Esophagus muscularis mucosa (tissue), 4 donors: ENCODE data around the gene LGALS3BP. TPM values are rescaled to one million over a fixed set of nuclear protein-coding genes. Genes with fewer than 3 reads are reported as not detected.
"Not testable (repeated sequence)": the region's sequence is repeated elsewhere in the genome, so short reads cannot be mapped to it uniquely, and the experiment has no call there.

ENCODE experiments used
- DNase-seq: peaks from one replicate; pipeline ENCODE4 v3.0.0-alpha.2; 2017; ENCODE audit errors: extremely low spot score
- H3K27ac ChIP-seq, 4 donors: fragments of 200-600 bp; sonication (generic); replicated peaks in 1 of 4; 1 replicate in 3 of 4; 2 replicates in 1 of 4; pipeline ENCODE4 v1.5.1; 2016 to 2019; ENCODE audit warnings: mild to moderate bottlenecking in 1 of 4
- H3K27me3 ChIP-seq, 4 donors: fragments of 200-600 bp; sonication (generic); one replicate each; pipeline versions ENCODE4 v1.5.1 to v1.6.0; 2016 to 2019
- H3K36me3 ChIP-seq, 4 donors: fragments of 200-600 bp; sonication (generic); one replicate each; pipeline ENCODE4 v1.5.1; 2016 to 2019
- H3K4me1 ChIP-seq, 4 donors: fragments of 200-600 bp; sonication (generic); one replicate each; pipeline ENCODE4 v1.5.1; 2016 to 2019
- H3K4me3 ChIP-seq, 4 donors: fragments of 200-600 bp; sonication (generic); 1 replicate in 2 of 4; 2 replicates in 2 of 4; pipeline ENCODE4 v1.5.1; 2016 to 2019; ENCODE audit warnings: mild to moderate bottlenecking in 4 of 4, moderate library complexity in 1 of 4
- H3K9me3 ChIP-seq, 4 donors: fragments of 200-600 bp; sonication (generic); 1 replicate in 3 of 4; 2 replicates in 1 of 4; pipeline ENCODE4 v1.5.1; 2016 to 2019
- CTCF ChIP-seq, 3 experiments: fragments of 200-600 bp in 2 of 3; fragments of 450-650 bp in 1 of 3; sonication (generic) in 2 of 3; IDR thresholded peaks; one replicate each; pipeline ENCODE4 v1.5.1; 2017 to 2019; ENCODE audit warnings: antibody characterized with exemption in 3 of 3, mild to moderate bottlenecking in 2 of 3, moderate library complexity in 1 of 3
- EP300 ChIP-seq: sonication (generic); formaldehyde crosslinking; IDR thresholded peaks from one replicate; pipeline ENCODE4 v1.6.1; 2017; ENCODE audit warnings: antibody characterized with exemption
- POLR2A ChIP-seq: fragments of 450-650 bp; IDR thresholded peaks from one replicate; pipeline ENCODE4 v1.6.1; 2017; ENCODE audit warnings: antibody characterized with exemption, moderate library complexity, mild to moderate bottlenecking, low read depth
- POLR2AphosphoS5 ChIP-seq, 2 donors: sonication (generic); formaldehyde crosslinking; IDR thresholded peaks; one replicate each; pipeline ENCODE4 v1.6.1; 2017; ENCODE audit warnings: antibody characterized with exemption in 2 of 2
- WGBS: methylation state at CpG from one replicate; pipeline ENCODE4 v1.1.5; 2018; 5-methylcytosine and 5-hydroxymethylcytosine counted together
- intact Hi-C: fragments of 100-400 bp; cut with DNase I; formaldehyde crosslinking; loops from one replicate; pipeline ENCODE4 v1.15.1; 2023
- total RNA-seq, 4 donors: library from RNA; depleted of rRNA; stranded (reverse); fragments of >200 nt; gene quantifications; one replicate each; pipeline versions ENCODE4 v1.1.0 to v1.2.1, GENCODE V29; 2016

Gene LGALS3BP
- total RNA-seq, 4 donors from 2014 or later: 106 to 284 (median 197) TPM

- intact Hi-C loops: no loop called here
Observed at GRCh38 chr17:78963378-78963777, 16.3 kb downstream of the LGALS3BP start.

GRCh38 chr17:78962984-78963348 is 16.8 kb downstream of the LGALS3BP start:
- H3K9me3 ChIP-seq, H3K27me3 ChIP-seq, intact Hi-C loops, DNase-seq, H3K27ac ChIP-seq, H3K4me3 ChIP-seq: not testable (repeated sequence)
- 97% methylated on average over 6 of the region's 8 CpGs for WGBS
- Histone ChIP-seq H3K36me3 (peaks cover 0 to 17% (median 14%) of the 10 kb centered on the region in 4 donors), H3K4me1 (peaks cover 5 to 11% (median 6%) of the 10 kb centered on the region in 4 donors)

More at GRCh38 chr17:78963378-78963777, 16.3 kb downstream of the LGALS3BP start:
- no peak overlapping the region for H3K27ac ChIP-seq
- H3K36me3 ChIP-seq: peaks cover 0 to 21% (median 18%) of the 10 kb centered on the region in 4 donors
- TF ChIP-seq POLR2AphosphoS5 (IDR thresholded peaks at IDR 0.05) (no peak), CTCF (IDR thresholded peaks at IDR 0.05) (no peak), POLR2A (no peak), EP300 (no peak)
- no peaks in the 10 kb centered on the region for H3K9me3 ChIP-seq
- no peak for DNase-seq
- peaks cover 5 to 11% (median 6%) of the 10 kb centered on the region in 4 donors for H3K4me1 ChIP-seq
- H3K4me3 ChIP-seq: no peak overlapping the region
- no peaks in the 10 kb centered on the region for H3K27me3 ChIP-seq
- WGBS: 94% methylated on average over 6 of the region's 6 CpGs

- 86% methylated on average over 15 of the region's 19 CpGs for WGBS
- Histone ChIP-seq H3K4me3 (no peak overlapping the region), H3K9me3 (no peaks in the 10 kb centered on the region), H3K27ac (no peak overlapping the region), H3K36me3 (peaks cover 0 to 14% (median 9%) of the 10 kb centered on the region in 4 donors), H3K27me3 (no peaks in the 10 kb centered on the region), H3K4me1 (peaks cover 5 to 11% (median 6%) of the 10 kb centered on the region in 4 donors)
- DNase-seq: no peak
- no peak for TF ChIP-seq POLR2AphosphoS5 (IDR thresholded peaks at IDR 0.05)
- TF ChIP-seq CTCF (IDR thresholded peaks at IDR 0.05): no peak
- TF ChIP-seq POLR2A: no peak
- no peak for TF ChIP-seq EP300
- intact Hi-C loops: no loop called here
Observed at GRCh38 chr17:78962345-78962983, 17.3 kb downstream of the LGALS3BP start.

GRCh38 chr17:78961571-78961970 is 18.2 kb downstream of the LGALS3BP start:
- no peak for DNase-seq
- Histone ChIP-seq H3K27ac (no peak overlapping the region), H3K36me3 (peaks cover 0 to 5% (median 2%) of the 10 kb centered on the region in 4 donors), H3K4me3 (no peak overlapping the region), H3K4me1 (peaks cover 5 to 11% (median 6%) of the 10 kb centered on the region in 4 donors), H3K27me3 (no peaks in the 10 kb centered on the region), H3K9me3 (no peaks in the 10 kb centered on the region)
- 100% methylated on average over 4 of the region's 4 CpGs for WGBS
- intact Hi-C loops: no loop called here
- TF ChIP-seq CTCF (IDR thresholded peaks at IDR 0.05) (no peak), POLR2AphosphoS5 (IDR thresholded peaks at IDR 0.05) (no peak), EP300 (no peak), POLR2A (no peak)

- peak; percentile 39 to 74 for TF ChIP-seq POLR2AphosphoS5 (IDR thresholded peaks at IDR 0.05)
- no peak for TF ChIP-seq POLR2A
- Histone ChIP-seq H3K4me1 (peaks cover 5 to 11% (median 6%) of the 10 kb centered on the region in 4 donors), H3K27me3 (no peaks in the 10 kb centered on the region), H3K27ac (peak overlapping the region in 1 of 4 donors; percentile 27), H3K36me3 (peaks cover 0 to 5% (median 0%) of the 10 kb centered on the region in 4 donors), H3K4me3 (no peak overlapping the region), H3K9me3 (no peaks in the 10 kb centered on the region)
- intact Hi-C loops: no loop called here
- WGBS: 39% methylated on average over 5 of the region's 5 CpGs
- DNase-seq: no peak
Observed at GRCh38 chr17:78960928-78961327, 18.8 kb downstream of the LGALS3BP start.

GRCh38 chr17:78959803-78960202 is 19.9 kb downstream of the LGALS3BP start:
- 96% methylated on average over 12 of the region's 12 CpGs for WGBS
- peaks cover 5 to 11% (median 6%) of the 10 kb centered on the region in 4 donors for H3K4me1 ChIP-seq
- intact Hi-C loops: no loop called here

More at GRCh38 chr17:78959803-78960202, 19.9 kb downstream of the LGALS3BP start:
- H3K9me3 ChIP-seq: no peaks in the 10 kb centered on the region
- H3K4me3 ChIP-seq: no peak overlapping the region
- H3K36me3 ChIP-seq: no peaks in the 10 kb centered on the region
- no peaks in the 10 kb centered on the region for H3K27me3 ChIP-seq
- H3K27ac ChIP-seq: no peak overlapping the region
- DNase-seq: no peak
- TF ChIP-seq EP300: no peak
- no peak for TF ChIP-seq POLR2AphosphoS5 (IDR thresholded peaks at IDR 0.05)
- TF ChIP-seq CTCF (IDR thresholded peaks at IDR 0.05): no peak
- no peak for TF ChIP-seq POLR2A
